GM18873 (cell line): ENCODE measurements around the gene OGN.

Source experiments
- ATAC-seq: cut with Tn5 transposase; IDR thresholded peaks from one replicate; pipeline ENCODE4 v1.9.1; 2021; ENCODE audit warnings: mild to moderate bottlenecking, moderate library complexity, moderate number of reproducible peaks; ENCODE audit not compliant: unreplicated experiment, low FRiP score

OGN gene

GRCh38 chr9:92350740-92351133 lies 53.6 kb downstream of the OGN start:
- no peak for ATAC-seq

- ATAC-seq, result no peak
Observed at GRCh38 chr9:92349771-92350739, 54.3 kb downstream of the OGN start.

GRCh38 chr9:92345582-92345981 lies 58.8 kb downstream of the OGN start:
- ATAC-seq, result no peak

- no peak for ATAC-seq
Observed at GRCh38 chr9:92342825-92343488, 61.4 kb downstream of the OGN start.

- ATAC-seq, result no peak
Observed at GRCh38 chr9:92341578-92341977, 62.8 kb downstream of the OGN start.

- ATAC-seq, result no peak
Observed at GRCh38 chr9:92333282-92333634, 71.1 kb downstream of the OGN start.
